Liver (tissue), 9 donors: ENCODE data around the gene HSD17B7. TPM values are rescaled to one million over a fixed set of nuclear protein-coding genes. Genes with fewer than 3 reads are reported as not detected.

ENCODE experiments used
- DNase-seq: peaks from one replicate; pipeline ENCODE4 v3.0.0-alpha.2; 2017; ENCODE audit warnings: low spot score
- H3K27ac ChIP-seq, 2 donors: one replicate each; pipeline ENCODE4 v1.7.0; 2013; ENCODE audit warnings: inconsistent platforms in 2 of 2, low read length in 2 of 2, control low read depth in 1 of 2, low read depth in 1 of 2, mild to moderate bottlenecking in 1 of 2
- H3K27me3 ChIP-seq, 4 donors: one replicate each; pipeline versions ENCODE4 v1.6.1 to v1.7.0; 2013; ENCODE audit warnings: low read length in 3 of 4, inconsistent platforms in 1 of 4, mild to moderate bottlenecking in 1 of 4, moderate library complexity in 1 of 4; ENCODE audit not compliant: control insufficient read depth in 4 of 4, insufficient read depth in 4 of 4
- H3K36me3 ChIP-seq, 4 donors: one replicate each; pipeline versions ENCODE4 v1.6.1 to v1.7.0; 2013; ENCODE audit warnings: low read length in 3 of 4, mild to moderate bottlenecking in 3 of 4, low read depth in 1 of 4, moderate library complexity in 1 of 4; ENCODE audit not compliant: control insufficient read depth in 4 of 4, insufficient read depth in 3 of 4
- H3K4me1 ChIP-seq, 4 donors: one replicate each; pipeline versions ENCODE4 v1.6.1 to v1.7.0; 2013; ENCODE audit warnings: low read length in 3 of 4, mild to moderate bottlenecking in 3 of 4, moderate library complexity in 1 of 4; ENCODE audit not compliant: control insufficient read depth in 4 of 4, insufficient read depth in 4 of 4
- H3K4me3 ChIP-seq, 3 donors: one replicate each; pipeline versions ENCODE4 v1.6.1 to v1.7.0; 2013; ENCODE audit warnings: low read length in 3 of 3, control low read depth in 1 of 3, low read depth in 1 of 3, mild to moderate bottlenecking in 1 of 3
- H3K9ac ChIP-seq, 2 donors: one replicate each; pipeline ENCODE4 v1.7.0; 2013; ENCODE audit warnings: low read length in 2 of 2, mild to moderate bottlenecking in 2 of 2, moderate library complexity in 2 of 2, control low read depth in 1 of 2, low read depth in 1 of 2
- H3K9me3 ChIP-seq, 4 donors: one replicate each; pipeline versions ENCODE4 v1.6.1 to v1.7.0; 2013; ENCODE audit warnings: low read length in 3 of 4; ENCODE audit not compliant: control insufficient read depth in 4 of 4
- EGR1 ChIP-seq, 2 donors: IDR thresholded peaks; 2 replicates each; pipeline ENCODE4 v1.6.1; 2016 to 2018; ENCODE audit warnings: antibody characterized with exemption in 2 of 2, low read depth in 2 of 2
- FOXA1 ChIP-seq: IDR thresholded peaks from 2 replicates; pipeline ENCODE4 v1.6.1; 2016; ENCODE audit warnings: antibody characterized with exemption
- FOXA2 ChIP-seq: IDR thresholded peaks from 2 replicates; pipeline ENCODE4 v1.6.1; 2016; ENCODE audit warnings: antibody characterized with exemption
- GABPA ChIP-seq, 2 donors: IDR thresholded peaks in 1 of 2; conservative IDR thresholded peaks in 1 of 2; 2 replicates each; pipeline ENCODE4 v1.6.1; 2016; ENCODE audit warnings: antibody characterized with exemption in 2 of 2, mild to moderate bottlenecking in 1 of 2, moderate library complexity in 1 of 2
- HNF4A ChIP-seq, 2 donors: conservative IDR thresholded peaks; 2 replicates each; pipeline ENCODE4 v1.6.1; 2016; ENCODE audit warnings: antibody characterized with exemption in 2 of 2, mild to moderate bottlenecking in 2 of 2
- HNF4G ChIP-seq: IDR thresholded peaks from 2 replicates; pipeline ENCODE4 v1.6.1; 2016; ENCODE audit warnings: antibody characterized with exemption
- JUND ChIP-seq, 2 donors: IDR thresholded peaks; 2 replicates each; pipeline ENCODE4 v1.6.1; 2016; ENCODE audit warnings: antibody characterized with exemption in 2 of 2
- NR2F2 ChIP-seq: IDR thresholded peaks from 2 replicates; pipeline ENCODE4 v1.6.1; 2016; ENCODE audit warnings: antibody characterized with exemption
- RAD21 ChIP-seq, 2 donors: IDR thresholded peaks; 2 replicates each; pipeline ENCODE4 v1.6.1; 2016; ENCODE audit warnings: antibody characterized with exemption in 2 of 2, mild to moderate bottlenecking in 2 of 2
- RXRA ChIP-seq, 2 donors: IDR thresholded peaks; 2 replicates each; pipeline ENCODE4 v1.6.1; 2017 to 2018; ENCODE audit warnings: antibody characterized with exemption in 2 of 2, mild to moderate bottlenecking in 1 of 2
- SP1 ChIP-seq: IDR thresholded peaks from 2 replicates; pipeline ENCODE4 v1.6.1; 2018; ENCODE audit warnings: antibody characterized with exemption, mild to moderate bottlenecking
- TAF1 ChIP-seq: conservative IDR thresholded peaks from 2 replicates; pipeline ENCODE4 v1.6.1; 2016; ENCODE audit warnings: antibody characterized with exemption, mild to moderate bottlenecking
- YY1 ChIP-seq: IDR thresholded peaks from 2 replicates; pipeline ENCODE4 v1.6.1; 2016; ENCODE audit warnings: antibody characterized with exemption, mild to moderate bottlenecking
- WGBS: extraction: QIAGEN DNeasy Blood & Tissue Kit; methylation state at CpG from one replicate; pipeline ENCODE4 v1.1.7; 2013; 5-methylcytosine and 5-hydroxymethylcytosine counted together
- polyA plus RNA-seq, 2 donors: library from polyadenylated mRNA; stranded (reverse) in 1 of 2; unstranded in 1 of 2; fragments of 200-250 nt in 1 of 2; fragments of >200 nt in 1 of 2; fragmentation: Nextera tagmentation in 1 of 2; extraction: Ambion mirVana in 1 of 2; gene quantifications; one replicate each; pipeline versions ENCODE4 v1.2.1 to v1.2.3, GENCODE V29; 2013 to 2015
- total RNA-seq, 2 donors: library from RNA; depleted of rRNA; stranded (reverse); fragments of >200 nt; gene quantifications; one replicate each; pipeline ENCODE4 v1.2.3, GENCODE V29; 2014
- TF ChIP-seq, protein P1 (sequence below): IDR thresholded peaks from 2 replicates; pipeline ENCODE4 v1.6.1; 2016; ENCODE audit warnings: antibody characterized with exemption
- TF ChIP-seq, protein P2 (sequence below): IDR thresholded peaks from 2 replicates; pipeline ENCODE4 v1.6.1; 2016; ENCODE audit warnings: antibody characterized with exemption, mild to moderate bottlenecking
- TF ChIP-seq, protein P3 (sequence below): IDR thresholded peaks from 2 replicates; pipeline ENCODE4 v1.6.1; 2016; ENCODE audit warnings: antibody characterized with exemption
- TF ChIP-seq, protein P4 (sequence below): fragments of 150-350 bp; IDR thresholded peaks from 2 replicates; pipeline ENCODE4 v1.5.1; 2017; ENCODE audit warnings: improper control_type of control experiment, low read depth, low read length; ENCODE audit not compliant: missing input control
- TF ChIP-seq, protein P5 (sequence below): IDR thresholded peaks from 2 replicates; pipeline ENCODE4 v1.6.1; 2016; ENCODE audit warnings: antibody characterized with exemption
- donor health status: healthy.
- donor health status: healthy.
- donor health status: healthy.
- donor health status: healthy.
- donor health status: healthy.

HSD17B7 gene
- total and polyA plus RNA-seq, 4 donors: 22.9 to 115 (median 43.5) TPM

DNA sequence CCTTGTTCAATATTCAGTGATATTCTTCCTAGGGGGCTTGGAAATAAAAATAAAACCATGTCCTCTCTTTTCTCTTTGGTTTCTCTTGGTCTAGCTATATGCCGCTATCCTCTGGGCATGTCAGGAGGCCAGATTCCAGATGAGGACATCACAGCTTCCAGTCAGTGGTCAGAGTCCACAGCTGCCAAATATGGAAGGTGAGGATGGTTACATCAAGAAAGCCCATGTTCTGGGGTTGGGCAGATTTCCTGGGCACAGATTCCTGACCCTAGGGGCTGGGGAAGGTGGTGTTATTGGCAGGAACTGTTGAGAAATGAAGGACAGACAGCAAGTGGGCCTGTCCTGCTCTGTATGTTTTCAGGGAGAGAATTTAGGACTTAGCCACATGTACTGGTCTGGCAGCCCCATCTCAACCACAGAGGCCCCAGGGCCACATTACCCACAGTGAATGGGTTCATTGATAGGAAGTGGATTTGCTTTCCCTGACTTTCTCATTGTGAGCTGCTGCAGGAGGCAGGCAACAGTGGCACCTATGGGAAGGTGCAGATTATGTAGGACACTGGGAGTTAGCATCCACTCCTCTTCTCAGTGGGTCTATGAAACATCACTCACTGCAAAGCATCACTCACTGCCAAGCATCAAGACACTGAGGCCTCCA lies 37.4 kb upstream of the HSD17B7 start:
- no peak overlapping the region for H3K4me3 ChIP-seq
- no peaks in the 10 kb centered on the region for H3K27me3 ChIP-seq
- TF ChIP-seq FOXA1: no peak
- peak; percentile 80 to 83 for TF ChIP-seq HNF4A (conservative IDR thresholded peaks at IDR 0.05)
- TF ChIP-seq, protein P1, sequence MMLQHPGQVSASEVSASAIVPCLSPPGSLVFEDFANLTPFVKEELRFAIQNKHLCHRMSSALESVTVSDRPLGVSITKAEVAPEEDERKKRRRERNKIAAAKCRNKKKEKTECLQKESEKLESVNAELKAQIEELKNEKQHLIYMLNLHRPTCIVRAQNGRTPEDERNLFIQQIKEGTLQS: no peak
- TF ChIP-seq JUND (IDR thresholded peaks at IDR 0.05): no peak
- no peak for TF ChIP-seq HNF4G
- TF ChIP-seq NR2F2: no peak
- TF ChIP-seq FOXA2: no peak
- TF ChIP-seq, protein P2, sequence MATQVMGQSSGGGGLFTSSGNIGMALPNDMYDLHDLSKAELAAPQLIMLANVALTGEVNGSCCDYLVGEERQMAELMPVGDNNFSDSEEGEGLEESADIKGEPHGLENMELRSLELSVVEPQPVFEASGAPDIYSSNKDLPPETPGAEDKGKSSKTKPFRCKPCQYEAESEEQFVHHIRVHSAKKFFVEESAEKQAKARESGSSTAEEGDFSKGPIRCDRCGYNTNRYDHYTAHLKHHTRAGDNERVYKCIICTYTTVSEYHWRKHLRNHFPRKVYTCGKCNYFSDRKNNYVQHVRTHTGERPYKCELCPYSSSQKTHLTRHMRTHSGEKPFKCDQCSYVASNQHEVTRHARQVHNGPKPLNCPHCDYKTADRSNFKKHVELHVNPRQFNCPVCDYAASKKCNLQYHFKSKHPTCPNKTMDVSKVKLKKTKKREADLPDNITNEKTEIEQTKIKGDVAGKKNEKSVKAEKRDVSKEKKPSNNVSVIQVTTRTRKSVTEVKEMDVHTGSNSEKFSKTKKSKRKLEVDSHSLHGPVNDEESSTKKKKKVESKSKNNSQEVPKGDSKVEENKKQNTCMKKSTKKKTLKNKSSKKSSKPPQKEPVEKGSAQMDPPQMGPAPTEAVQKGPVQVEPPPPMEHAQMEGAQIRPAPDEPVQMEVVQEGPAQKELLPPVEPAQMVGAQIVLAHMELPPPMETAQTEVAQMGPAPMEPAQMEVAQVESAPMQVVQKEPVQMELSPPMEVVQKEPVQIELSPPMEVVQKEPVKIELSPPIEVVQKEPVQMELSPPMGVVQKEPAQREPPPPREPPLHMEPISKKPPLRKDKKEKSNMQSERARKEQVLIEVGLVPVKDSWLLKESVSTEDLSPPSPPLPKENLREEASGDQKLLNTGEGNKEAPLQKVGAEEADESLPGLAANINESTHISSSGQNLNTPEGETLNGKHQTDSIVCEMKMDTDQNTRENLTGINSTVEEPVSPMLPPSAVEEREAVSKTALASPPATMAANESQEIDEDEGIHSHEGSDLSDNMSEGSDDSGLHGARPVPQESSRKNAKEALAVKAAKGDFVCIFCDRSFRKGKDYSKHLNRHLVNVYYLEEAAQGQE: no peak
- TF ChIP-seq, protein P3, sequence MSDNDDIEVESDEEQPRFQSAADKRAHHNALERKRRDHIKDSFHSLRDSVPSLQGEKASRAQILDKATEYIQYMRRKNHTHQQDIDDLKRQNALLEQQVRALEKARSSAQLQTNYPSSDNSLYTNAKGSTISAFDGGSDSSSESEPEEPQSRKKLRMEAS: no peak
- TF ChIP-seq, protein P4, sequence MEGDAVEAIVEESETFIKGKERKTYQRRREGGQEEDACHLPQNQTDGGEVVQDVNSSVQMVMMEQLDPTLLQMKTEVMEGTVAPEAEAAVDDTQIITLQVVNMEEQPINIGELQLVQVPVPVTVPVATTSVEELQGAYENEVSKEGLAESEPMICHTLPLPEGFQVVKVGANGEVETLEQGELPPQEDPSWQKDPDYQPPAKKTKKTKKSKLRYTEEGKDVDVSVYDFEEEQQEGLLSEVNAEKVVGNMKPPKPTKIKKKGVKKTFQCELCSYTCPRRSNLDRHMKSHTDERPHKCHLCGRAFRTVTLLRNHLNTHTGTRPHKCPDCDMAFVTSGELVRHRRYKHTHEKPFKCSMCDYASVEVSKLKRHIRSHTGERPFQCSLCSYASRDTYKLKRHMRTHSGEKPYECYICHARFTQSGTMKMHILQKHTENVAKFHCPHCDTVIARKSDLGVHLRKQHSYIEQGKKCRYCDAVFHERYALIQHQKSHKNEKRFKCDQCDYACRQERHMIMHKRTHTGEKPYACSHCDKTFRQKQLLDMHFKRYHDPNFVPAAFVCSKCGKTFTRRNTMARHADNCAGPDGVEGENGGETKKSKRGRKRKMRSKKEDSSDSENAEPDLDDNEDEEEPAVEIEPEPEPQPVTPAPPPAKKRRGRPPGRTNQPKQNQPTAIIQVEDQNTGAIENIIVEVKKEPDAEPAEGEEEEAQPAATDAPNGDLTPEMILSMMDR: no peak
- peak; percentile 22 for TF ChIP-seq YY1
- peak; percentile 53 for TF ChIP-seq SP1
- TF ChIP-seq GABPA (IDR thresholded peaks at IDR 0.05 in 1 of 2, conservative IDR thresholded peaks at IDR 0.05 in 1 of 2): no peak
- TF ChIP-seq RAD21 (IDR thresholded peaks at IDR 0.05): peak; percentile 39 to 47
- no peak for TF ChIP-seq EGR1 (IDR thresholded peaks at IDR 0.05; ENCODE audit: low read depth in 2 of 2)
- TF ChIP-seq, protein P5, sequence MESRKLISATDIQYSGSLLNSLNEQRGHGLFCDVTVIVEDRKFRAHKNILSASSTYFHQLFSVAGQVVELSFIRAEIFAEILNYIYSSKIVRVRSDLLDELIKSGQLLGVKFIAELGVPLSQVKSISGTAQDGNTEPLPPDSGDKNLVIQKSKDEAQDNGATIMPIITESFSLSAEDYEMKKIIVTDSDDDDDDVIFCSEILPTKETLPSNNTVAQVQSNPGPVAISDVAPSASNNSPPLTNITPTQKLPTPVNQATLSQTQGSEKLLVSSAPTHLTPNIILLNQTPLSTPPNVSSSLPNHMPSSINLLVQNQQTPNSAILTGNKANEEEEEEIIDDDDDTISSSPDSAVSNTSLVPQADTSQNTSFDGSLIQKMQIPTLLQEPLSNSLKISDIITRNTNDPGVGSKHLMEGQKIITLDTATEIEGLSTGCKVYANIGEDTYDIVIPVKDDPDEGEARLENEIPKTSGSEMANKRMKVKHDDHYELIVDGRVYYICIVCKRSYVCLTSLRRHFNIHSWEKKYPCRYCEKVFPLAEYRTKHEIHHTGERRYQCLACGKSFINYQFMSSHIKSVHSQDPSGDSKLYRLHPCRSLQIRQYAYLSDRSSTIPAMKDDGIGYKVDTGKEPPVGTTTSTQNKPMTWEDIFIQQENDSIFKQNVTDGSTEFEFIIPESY: peak; percentile 26
- TF ChIP-seq RXRA (IDR thresholded peaks at IDR 0.05): peak in 1 of 2 donors; percentile 39
- TF ChIP-seq TAF1: no peak
- no peak for DNase-seq
- no peak overlapping the region for H3K9ac ChIP-seq
- WGBS: 80% methylated on average over 1 of the region's 1 CpG
- H3K27ac ChIP-seq: no peak overlapping the region
- no peaks in the 10 kb centered on the region for H3K36me3 ChIP-seq
- no peaks in the 10 kb centered on the region for H3K9me3 ChIP-seq
- no peaks in the 10 kb centered on the region for H3K4me1 ChIP-seq
